OCI-LY1 (cell line): ENCODE data around the gene BTNL3.

ENCODE experiments used
- H2AFZ ChIP-seq: fragments of 200-600 bp; sonication (generic), shearing (Covaris generic); 2 replicates; pipeline ENCODE4 v1.6.0; 2014; ENCODE audit warnings: antibody characterized with exemption, mild to moderate bottlenecking, low read length
- H3F3A ChIP-seq: fragments of 200-600 bp; sonication (generic), shearing (Covaris generic); 2 replicates; pipeline ENCODE4 v1.6.0; 2014; ENCODE audit warnings: mild to moderate bottlenecking, antibody characterized with exemption, low read length, moderate library complexity; ENCODE audit not compliant: insufficient read depth
- H3K27ac ChIP-seq: fragments of 200-600 bp; sonication (generic); 2 replicates; pipeline ENCODE4 v1.5.1; 2014; ENCODE audit warnings: low read length, mixed run types, mild to moderate bottlenecking, low read depth; ENCODE audit not compliant: poor library complexity, severe bottlenecking
- H3K27me3 ChIP-seq: fragments of 200-600 bp; sonication (generic); 2 replicates; pipeline ENCODE4 v1.6.0; 2014; ENCODE audit warnings: antibody characterized with exemption, mild to moderate bottlenecking, low read length, moderate library complexity; ENCODE audit not compliant: insufficient read depth
- H3K36me3 ChIP-seq: fragments of 200-600 bp; sonication (generic); 2 replicates; pipeline ENCODE4 v1.6.1; 2014; ENCODE audit warnings: mild to moderate bottlenecking, antibody characterized with exemption, low read length, moderate library complexity, mixed read lengths; ENCODE audit not compliant: insufficient read depth
- H3K4me1 ChIP-seq: fragments of 200-600 bp; sonication (generic); 2 replicates; pipeline ENCODE4 v1.5.1; 2014; ENCODE audit warnings: mild to moderate bottlenecking, low read length, moderate library complexity; ENCODE audit not compliant: insufficient read depth, severe bottlenecking
- H3K4me2 ChIP-seq: fragments of 200-600 bp; sonication (generic), shearing (Covaris generic); 2 replicates; pipeline ENCODE4 v1.6.1; 2014; ENCODE audit warnings: low read length
- H3K4me3 ChIP-seq: fragments of 200-600 bp; sonication (generic); 2 replicates; pipeline ENCODE4 v1.5.1; 2014; ENCODE audit warnings: low read length, low read depth, mild to moderate bottlenecking, mixed read lengths; ENCODE audit not compliant: poor library complexity, severe bottlenecking
- H3K79me2 ChIP-seq: fragments of 200-600 bp; shearing (Covaris generic); 2 replicates; pipeline ENCODE4 v1.6.1; 2016; ENCODE audit warnings: mixed run types, low read length, mixed read lengths; ENCODE audit not compliant: insufficient read depth
- H3K9ac ChIP-seq: fragments of 200-600 bp; sonication (generic), shearing (Covaris generic); 2 replicates; pipeline ENCODE4 v1.6.1; 2014; ENCODE audit warnings: mild to moderate bottlenecking, low read length, mixed read lengths
- H3K9me2 ChIP-seq: fragments of 200-600 bp; sonication (generic), shearing (Covaris generic); 2 replicates; pipeline ENCODE4 v1.6.1; 2014; ENCODE audit warnings: low read depth, mild to moderate bottlenecking, low read length, mixed read lengths
- H3K9me3 ChIP-seq: fragments of 200-600 bp; shearing (Covaris generic); 2 replicates; pipeline ENCODE4 v1.6.1; 2014; ENCODE audit warnings: low read length, mixed read lengths
- H4K20me1 ChIP-seq: fragments of 200-600 bp; sonication (generic), shearing (Covaris generic); 2 replicates; pipeline ENCODE4 v1.6.0; 2016; ENCODE audit warnings: mild to moderate bottlenecking, low read length; ENCODE audit not compliant: insufficient read depth
- EZH2 ChIP-seq: fragments of 200-600 bp; sonication (generic), shearing (Covaris generic); IDR thresholded peaks from 2 replicates; pipeline ENCODE4 v1.8.0; 2017; ENCODE audit warnings: borderline replicate concordance, mixed run types, mild to moderate bottlenecking, antibody characterized with exemption, low read length, moderate library complexity, mixed read lengths
- TF ChIP-seq, protein P1 (sequence below): fragments of 200-600 bp; sonication (generic), shearing (Covaris generic); IDR thresholded peaks from 2 replicates; pipeline ENCODE4 v1.5.1; 2017; ENCODE audit warnings: mild to moderate bottlenecking, antibody characterized with exemption, low read length, moderate library complexity, mixed read lengths

Gene BTNL3

DNA sequence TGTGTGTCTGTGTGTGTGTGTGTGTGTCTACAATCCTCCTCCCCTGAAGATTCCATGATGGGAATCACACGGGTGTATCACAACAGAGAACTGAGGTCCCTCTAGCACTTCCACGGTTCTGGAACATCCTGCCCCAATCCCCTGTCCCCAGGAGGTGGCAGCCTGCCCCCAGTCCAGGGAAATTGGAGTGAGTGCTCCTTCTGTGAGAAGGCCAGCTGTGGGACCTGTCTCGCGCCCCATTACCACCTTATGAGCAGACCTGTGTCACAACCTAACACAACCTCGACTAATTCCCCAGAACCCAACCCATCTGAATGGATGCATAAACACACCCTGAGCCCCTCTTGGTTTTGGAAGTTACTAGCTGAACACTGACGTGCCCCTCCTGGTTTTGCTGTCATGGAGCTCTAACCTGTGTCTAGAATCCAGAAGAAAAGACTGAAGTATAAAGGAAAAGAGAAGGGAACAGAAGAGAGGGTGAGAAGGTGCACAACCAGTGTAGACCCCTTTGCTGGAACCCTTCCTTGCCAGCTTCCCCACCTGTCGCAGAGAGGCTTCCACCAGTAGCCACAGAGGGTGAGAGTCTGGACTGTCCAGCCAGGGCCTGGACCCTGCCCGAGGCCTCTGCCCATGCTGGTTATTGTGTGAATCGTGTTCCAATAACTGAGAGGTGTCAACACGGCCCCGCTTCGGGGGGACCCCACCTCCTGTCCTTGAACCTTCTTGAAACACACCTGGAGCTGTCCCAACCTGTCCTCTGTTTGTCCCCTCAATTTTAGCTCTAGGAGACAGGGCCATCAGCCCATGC lies 54.8 kb downstream of the BTNL3 start:
- no peaks in the 10 kb centered on the region for H3K9me3 ChIP-seq
- no peak overlapping the region for H2AFZ ChIP-seq
- H3K4me1 ChIP-seq: peaks cover 51% of the 10 kb centered on the region
- H3K36me3 ChIP-seq: no peaks in the 10 kb centered on the region
- H3K79me2 ChIP-seq: no peaks in the 10 kb centered on the region
- no peaks in the 10 kb centered on the region; the same call in 1 of the 2 replicates for H3K27me3 ChIP-seq
- TF ChIP-seq EZH2: no peak
- TF ChIP-seq, protein P1, sequence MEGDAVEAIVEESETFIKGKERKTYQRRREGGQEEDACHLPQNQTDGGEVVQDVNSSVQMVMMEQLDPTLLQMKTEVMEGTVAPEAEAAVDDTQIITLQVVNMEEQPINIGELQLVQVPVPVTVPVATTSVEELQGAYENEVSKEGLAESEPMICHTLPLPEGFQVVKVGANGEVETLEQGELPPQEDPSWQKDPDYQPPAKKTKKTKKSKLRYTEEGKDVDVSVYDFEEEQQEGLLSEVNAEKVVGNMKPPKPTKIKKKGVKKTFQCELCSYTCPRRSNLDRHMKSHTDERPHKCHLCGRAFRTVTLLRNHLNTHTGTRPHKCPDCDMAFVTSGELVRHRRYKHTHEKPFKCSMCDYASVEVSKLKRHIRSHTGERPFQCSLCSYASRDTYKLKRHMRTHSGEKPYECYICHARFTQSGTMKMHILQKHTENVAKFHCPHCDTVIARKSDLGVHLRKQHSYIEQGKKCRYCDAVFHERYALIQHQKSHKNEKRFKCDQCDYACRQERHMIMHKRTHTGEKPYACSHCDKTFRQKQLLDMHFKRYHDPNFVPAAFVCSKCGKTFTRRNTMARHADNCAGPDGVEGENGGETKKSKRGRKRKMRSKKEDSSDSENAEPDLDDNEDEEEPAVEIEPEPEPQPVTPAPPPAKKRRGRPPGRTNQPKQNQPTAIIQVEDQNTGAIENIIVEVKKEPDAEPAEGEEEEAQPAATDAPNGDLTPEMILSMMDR: peak; percentile 31; the same call in 1 of the 2 replicates
- no peaks in the 10 kb centered on the region for H4K20me1 ChIP-seq
- H3K9ac ChIP-seq: no peak overlapping the region; the same call in 1 of the 2 replicates
- H3K4me2 ChIP-seq: peak overlapping the region; percentile 55; the same call in 1 of the 2 replicates
- H3K27ac ChIP-seq: peak overlapping the region; percentile 75
- no peaks in the 10 kb centered on the region for H3F3A ChIP-seq
- H3K9me2 ChIP-seq: no peaks in the 10 kb centered on the region
- H3K4me3 ChIP-seq: peak overlapping the region; percentile 37

DNA sequence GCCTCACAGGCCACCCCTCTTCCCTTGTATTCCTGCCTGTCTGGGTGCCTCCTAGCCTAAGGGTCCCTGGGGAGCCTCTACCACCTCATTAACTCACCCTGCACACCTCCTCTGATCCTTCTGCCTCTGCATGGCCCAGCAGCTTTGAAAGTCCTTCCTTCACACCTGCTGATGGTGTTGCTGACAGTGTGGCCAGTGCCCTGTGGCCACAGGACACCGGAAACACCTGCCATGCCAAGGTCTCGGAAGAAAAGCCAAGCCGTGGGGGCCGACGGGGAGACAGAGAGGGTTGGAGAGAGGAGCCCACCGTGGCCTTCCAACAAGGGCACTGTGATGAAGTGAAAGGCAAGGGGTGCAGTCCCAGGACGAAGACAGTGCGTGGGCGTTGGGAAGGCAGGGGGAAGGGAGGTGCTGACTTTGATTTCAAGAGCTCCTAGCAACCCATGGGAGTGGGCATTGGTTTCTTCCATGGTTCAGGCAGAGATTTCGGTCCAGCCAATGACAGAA lies 55.5 kb downstream of the BTNL3 start:
- Histone ChIP-seq H2AFZ (no peak overlapping the region), H3K27ac (peak overlapping the region; percentile 75), H3K9ac (no peak overlapping the region; the same call in 1 of the 2 replicates), H3K9me2 (no peaks in the 10 kb centered on the region), H3K9me3 (no peaks in the 10 kb centered on the region), H3K36me3 (no peaks in the 10 kb centered on the region), H3K4me1 (peaks cover 54% of the 10 kb centered on the region), H3K4me3 (peak overlapping the region; percentile 37), H3K4me2 (peak overlapping the region; percentile 55; the same call in 1 of the 2 replicates), H4K20me1 (no peaks in the 10 kb centered on the region), H3K27me3 (no peaks in the 10 kb centered on the region), H3K79me2 (no peaks in the 10 kb centered on the region), H3F3A (no peaks in the 10 kb centered on the region)
- TF ChIP-seq EZH2: no peak
- TF ChIP-seq, protein P1: no peak

DNA sequence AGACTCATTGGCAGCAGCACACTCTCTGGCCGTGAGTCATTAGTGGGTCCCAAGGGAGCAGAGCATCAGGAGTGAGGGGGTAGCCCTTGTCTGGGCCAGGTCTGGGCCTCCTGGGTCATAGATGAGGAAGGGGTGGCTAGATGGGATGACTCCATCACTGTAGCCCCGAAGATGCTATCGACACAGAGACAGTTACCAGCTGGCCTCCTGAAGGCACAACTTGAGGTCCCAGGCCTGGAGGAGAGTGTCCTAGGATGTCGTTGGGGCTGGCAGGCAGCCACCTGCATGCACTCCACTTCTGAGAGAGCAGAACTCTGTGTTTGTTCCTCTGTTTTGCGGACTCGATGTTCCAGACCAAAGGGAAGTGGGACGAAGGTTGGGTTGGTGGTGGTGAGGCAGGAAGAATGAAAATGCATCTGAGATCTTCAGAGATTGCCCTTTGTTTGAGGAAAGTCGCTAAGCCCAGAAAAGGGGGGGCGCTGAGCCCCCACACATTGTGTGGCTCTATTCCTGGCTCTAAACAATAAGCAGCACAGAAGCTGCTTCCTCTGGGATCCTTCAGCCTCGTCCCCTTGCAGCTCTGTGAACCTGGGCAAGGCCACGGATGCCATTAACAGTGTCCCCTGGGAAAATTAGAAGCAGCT lies 56.1 kb downstream of the BTNL3 start:
- Histone ChIP-seq H2AFZ (no peak overlapping the region), H3F3A (no peaks in the 10 kb centered on the region), H3K9ac (peak overlapping the region; percentile 34; the same call in 1 of the 2 replicates)

More for the DNA sequence above, 56.1 kb downstream of the BTNL3 start:
- Histone ChIP-seq H3K4me2 (peak overlapping the region; percentile 55; the same call in 1 of the 2 replicates), H4K20me1 (no peaks in the 10 kb centered on the region), H3K4me1 (peaks cover 60% of the 10 kb centered on the region), H3K4me3 (peak overlapping the region; percentile 37), H3K27me3 (no peaks in the 10 kb centered on the region), H3K9me2 (no peaks in the 10 kb centered on the region), H3K27ac (peak overlapping the region; percentile 75), H3K9me3 (no peaks in the 10 kb centered on the region), H3K36me3 (no peaks in the 10 kb centered on the region), H3K79me2 (no peaks in the 10 kb centered on the region)
- TF ChIP-seq EZH2: no peak
- TF ChIP-seq, protein P1: no peak
